WERI-Rb-1 (cell line): ENCODE measurements around the gene SLC27A4.

ENCODE experiments used
- DNase-seq: peaks from one replicate; pipeline ENCODE4 v3.0.0-alpha.2; 2020
- H3K27ac ChIP-seq: fragments of 250-450 bp; sonication (Bioruptor Pico); 2 replicates; pipeline ENCODE4 v1.5.1; 2020; ENCODE audit warnings: mild to moderate bottlenecking, moderate library complexity
- H3K27me3 ChIP-seq: fragments of 250-450 bp; sonication (Bioruptor Pico); 2 replicates; pipeline ENCODE4 v1.5.1; 2021; ENCODE audit warnings: mild to moderate bottlenecking, low read depth, moderate library complexity; ENCODE audit not compliant: insufficient read depth, severe bottlenecking
- H3K36me3 ChIP-seq: fragments of 250-450 bp; sonication (Bioruptor Pico); 2 replicates; pipeline ENCODE4 v1.5.1; 2020; ENCODE audit warnings: mild to moderate bottlenecking, moderate library complexity
- H3K4me3 ChIP-seq: 2 replicates; pipeline ENCODE4 v1.5.1; 2011; ENCODE audit warnings: low read depth, mild to moderate bottlenecking, control low read depth, low read length
- H3K9me3 ChIP-seq: fragments of 250-450 bp; sonication (Bioruptor Pico); 2 replicates; pipeline ENCODE4 v1.5.1; 2021; ENCODE audit warnings: mild to moderate bottlenecking, moderate library complexity; ENCODE audit not compliant: severe bottlenecking
- TF ChIP-seq, protein P1 (sequence below): IDR thresholded peaks from 2 replicates; pipeline ENCODE4 v1.5.1; 2011; ENCODE audit warnings: low read depth, mild to moderate bottlenecking, control low read depth, inconsistent platforms, low read length

The SLC27A4 gene

DNA sequence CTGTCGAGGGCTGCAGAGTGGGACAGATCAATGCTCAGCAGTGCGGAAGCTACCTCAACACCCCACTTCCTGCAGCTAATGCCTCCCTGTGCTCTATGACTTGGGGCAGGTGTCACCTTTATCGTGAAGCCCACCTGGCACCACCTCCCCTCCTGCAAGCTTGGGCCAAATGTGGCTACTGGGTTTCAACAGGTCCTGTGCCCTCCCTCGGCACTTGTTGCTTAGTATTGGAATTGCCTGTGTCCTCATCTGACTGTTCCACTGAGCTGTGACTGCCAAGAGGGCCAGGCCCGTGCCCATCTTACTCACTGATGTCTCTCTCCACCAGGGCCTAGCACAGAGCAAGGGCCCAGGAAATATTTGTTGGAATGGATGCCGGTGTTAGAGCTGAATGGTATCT lies 9.4 kb downstream of the SLC27A4 start:
- TF ChIP-seq, protein P1, sequence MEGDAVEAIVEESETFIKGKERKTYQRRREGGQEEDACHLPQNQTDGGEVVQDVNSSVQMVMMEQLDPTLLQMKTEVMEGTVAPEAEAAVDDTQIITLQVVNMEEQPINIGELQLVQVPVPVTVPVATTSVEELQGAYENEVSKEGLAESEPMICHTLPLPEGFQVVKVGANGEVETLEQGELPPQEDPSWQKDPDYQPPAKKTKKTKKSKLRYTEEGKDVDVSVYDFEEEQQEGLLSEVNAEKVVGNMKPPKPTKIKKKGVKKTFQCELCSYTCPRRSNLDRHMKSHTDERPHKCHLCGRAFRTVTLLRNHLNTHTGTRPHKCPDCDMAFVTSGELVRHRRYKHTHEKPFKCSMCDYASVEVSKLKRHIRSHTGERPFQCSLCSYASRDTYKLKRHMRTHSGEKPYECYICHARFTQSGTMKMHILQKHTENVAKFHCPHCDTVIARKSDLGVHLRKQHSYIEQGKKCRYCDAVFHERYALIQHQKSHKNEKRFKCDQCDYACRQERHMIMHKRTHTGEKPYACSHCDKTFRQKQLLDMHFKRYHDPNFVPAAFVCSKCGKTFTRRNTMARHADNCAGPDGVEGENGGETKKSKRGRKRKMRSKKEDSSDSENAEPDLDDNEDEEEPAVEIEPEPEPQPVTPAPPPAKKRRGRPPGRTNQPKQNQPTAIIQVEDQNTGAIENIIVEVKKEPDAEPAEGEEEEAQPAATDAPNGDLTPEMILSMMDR: no peak
- peaks cover 75% of the 10 kb centered on the region for H3K36me3 ChIP-seq
- DNase-seq: no peak

DNA sequence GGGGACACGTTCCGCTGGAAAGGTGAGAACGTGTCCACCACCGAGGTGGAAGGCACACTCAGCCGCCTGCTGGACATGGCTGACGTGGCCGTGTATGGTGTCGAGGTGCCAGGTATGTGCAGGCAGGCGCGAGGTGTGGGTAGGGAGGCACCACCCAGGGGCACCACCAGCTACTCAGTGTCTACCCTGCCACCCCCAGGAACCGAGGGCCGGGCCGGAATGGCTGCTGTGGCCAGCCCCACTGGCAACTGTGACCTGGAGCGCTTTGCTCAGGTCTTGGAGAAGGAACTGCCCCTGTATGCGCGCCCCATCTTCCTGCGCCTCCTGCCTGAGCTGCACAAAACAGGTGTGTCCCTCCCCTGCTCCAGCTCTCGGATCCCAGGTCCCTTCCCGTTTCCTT lies 15.1 kb downstream of the SLC27A4 start:
- peaks cover 53% of the 10 kb centered on the region for H3K36me3 ChIP-seq
- H3K9me3 ChIP-seq: no peaks in the 10 kb centered on the region
- TF ChIP-seq, protein P1: no peak
- no peaks in the 10 kb centered on the region for H3K27me3 ChIP-seq
- no peak for DNase-seq
- H3K4me3 ChIP-seq: no peak overlapping the region
- no peak overlapping the region for H3K27ac ChIP-seq

More for the DNA sequence above, 9.4 kb downstream of the SLC27A4 start:
- no peak overlapping the region for H3K27ac ChIP-seq
- no peaks in the 10 kb centered on the region for H3K27me3 ChIP-seq
- H3K4me3 ChIP-seq: no peak overlapping the region
- H3K9me3 ChIP-seq: no peaks in the 10 kb centered on the region

DNA sequence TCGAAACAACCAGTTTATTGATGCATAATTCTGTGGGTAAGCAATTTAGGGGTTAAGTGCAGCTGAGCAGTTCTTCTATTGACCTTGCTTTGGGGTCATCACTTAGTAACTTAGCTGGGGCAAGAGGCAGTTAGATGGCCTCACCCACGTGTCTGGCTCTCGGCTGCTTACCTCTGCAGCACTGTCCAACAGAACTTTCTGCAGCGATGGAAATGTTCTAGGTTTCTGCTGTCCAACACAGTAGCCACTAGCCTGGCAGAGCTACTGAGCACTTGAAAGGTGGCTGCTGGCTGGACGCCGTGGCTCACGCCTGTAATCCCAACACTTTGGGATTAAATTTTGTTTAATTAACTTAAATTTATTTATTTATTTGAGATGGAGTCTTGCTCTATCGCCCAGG lies 17.8 kb downstream of the SLC27A4 start:
- Histone ChIP-seq H3K27me3 (no peaks in the 10 kb centered on the region), H3K36me3 (peaks cover 39% of the 10 kb centered on the region), H3K27ac (no peak overlapping the region), H3K4me3 (no peak overlapping the region), H3K9me3 (no peaks in the 10 kb centered on the region)
- DNase-seq: no peak
- TF ChIP-seq, protein P1: no peak

- TF ChIP-seq, protein P1: no peak
- Histone ChIP-seq H3K27me3 (no peaks in the 10 kb centered on the region), H3K4me3 (no peak overlapping the region), H3K9me3 (peaks cover 2% of the 10 kb centered on the region), H3K27ac (no peak overlapping the region; the same call in 1 of the 2 replicates), H3K36me3 (peaks cover 36% of the 10 kb centered on the region)
- no peak for DNase-seq
Observed at GRCh38 chr9:128358861-128359260, 18.5 kb downstream of the SLC27A4 start.

- Histone ChIP-seq H3K9me3 (peaks cover 2% of the 10 kb centered on the region), H3K4me3 (no peak overlapping the region), H3K27me3 (no peaks in the 10 kb centered on the region), H3K27ac (no peak overlapping the region; the same call in 1 of the 2 replicates), H3K36me3 (peaks cover 21% of the 10 kb centered on the region)
- peak; percentile 57 for DNase-seq
- TF ChIP-seq, protein P1: no peak
Observed at GRCh38 chr9:128360826-128361225, 20.5 kb downstream of the SLC27A4 start.

- H3K27me3 ChIP-seq: no peaks in the 10 kb centered on the region
- no peak overlapping the region for H3K4me3 ChIP-seq
- peaks cover 2% of the 10 kb centered on the region for H3K9me3 ChIP-seq
- TF ChIP-seq, protein P1: no peak
- DNase-seq: no peak
- peak overlapping the region; percentile 20; the same call in 1 of the 2 replicates for H3K27ac ChIP-seq
- peaks cover 15% of the 10 kb centered on the region for H3K36me3 ChIP-seq
Observed at GRCh38 chr9:128361296-128361985, 21.1 kb downstream of the SLC27A4 start.
